Dermis microvascular lymphatic vessel endothelial cell (primary cell): ENCODE data around the gene CLCNKA. TPM values are rescaled to one million over a fixed set of nuclear protein-coding genes. Genes with fewer than 3 reads are reported as not detected.
"Not testable (repeated sequence)": the region's sequence is repeated elsewhere in the genome, so short reads cannot be mapped to it uniquely, and the experiment has no call there.

Experiments
- DNase-seq, 2 donors: peaks; one replicate each; pipeline versions ENCODE4 v3.0.0 to v3.0.0-alpha.2; 2010; ENCODE audit warnings: low read depth in 2 of 2
- total RNA-seq: library from RNA; depleted of rRNA; stranded (reverse); fragments of >200 nt; gene quantifications from 2 replicates; pipeline ENCODE4 v1.2.1, GENCODE V29; 2014

The CLCNKA gene
- total RNA-seq, 1 donor from 2014 or later = not detected

DNA sequence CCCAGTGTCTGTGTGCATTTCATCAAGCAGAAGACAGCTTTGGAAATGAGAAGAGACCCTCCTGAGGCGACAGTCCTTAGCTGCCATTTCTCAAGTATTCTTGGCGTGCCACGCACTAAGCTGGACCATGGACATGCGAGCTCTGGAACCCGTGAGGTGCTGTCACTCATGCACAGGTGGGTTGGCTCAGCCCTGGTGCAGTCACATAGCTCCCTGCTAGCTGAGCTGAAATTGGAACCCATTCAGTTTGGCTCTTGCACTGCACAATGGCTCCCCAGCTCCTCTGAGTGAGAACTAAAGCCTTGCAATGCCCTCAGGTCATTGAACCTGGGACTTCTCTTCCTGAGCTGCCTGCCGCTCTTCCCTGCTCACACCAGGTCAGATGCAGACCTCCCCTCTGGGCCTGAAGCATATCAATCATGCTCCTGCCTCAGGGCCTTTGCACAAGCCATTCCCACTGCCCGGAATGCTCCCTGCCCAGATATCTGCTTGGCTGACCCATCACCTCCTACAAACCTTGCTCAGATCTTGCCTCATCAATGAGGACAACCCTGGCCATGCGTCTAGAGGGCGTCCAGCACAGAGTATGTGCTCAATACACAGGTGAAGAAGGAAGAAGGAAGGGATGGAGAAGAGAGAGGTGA is 24.1 kb upstream of the CLCNKA start:
- no peak for DNase-seq

DNA sequence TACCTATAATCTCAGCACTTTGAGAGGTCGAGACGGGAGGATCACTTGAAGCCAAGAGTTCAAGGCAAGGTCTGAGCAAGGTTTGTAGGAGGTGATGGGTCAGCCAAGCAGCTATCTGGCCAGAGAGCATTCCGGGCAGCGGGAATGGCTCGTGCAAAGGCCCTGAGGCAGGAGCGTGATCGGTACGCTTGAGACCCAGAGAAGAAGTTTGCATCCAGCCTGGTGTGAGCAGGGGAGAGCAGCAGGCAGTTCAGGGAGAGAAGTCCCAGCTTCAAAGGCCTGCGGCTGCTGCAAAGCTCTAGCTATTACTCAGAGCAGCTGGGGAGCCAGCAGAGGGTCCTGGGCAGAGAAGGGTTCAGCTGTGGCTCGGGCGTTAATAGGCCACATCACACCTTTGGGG is 22.9 kb upstream of the CLCNKA start:
- no peak for DNase-seq

GRCh38 chr1:16001274-16001673 is 20.6 kb upstream of the CLCNKA start:
- DNase-seq = not testable (repeated sequence)

DNA sequence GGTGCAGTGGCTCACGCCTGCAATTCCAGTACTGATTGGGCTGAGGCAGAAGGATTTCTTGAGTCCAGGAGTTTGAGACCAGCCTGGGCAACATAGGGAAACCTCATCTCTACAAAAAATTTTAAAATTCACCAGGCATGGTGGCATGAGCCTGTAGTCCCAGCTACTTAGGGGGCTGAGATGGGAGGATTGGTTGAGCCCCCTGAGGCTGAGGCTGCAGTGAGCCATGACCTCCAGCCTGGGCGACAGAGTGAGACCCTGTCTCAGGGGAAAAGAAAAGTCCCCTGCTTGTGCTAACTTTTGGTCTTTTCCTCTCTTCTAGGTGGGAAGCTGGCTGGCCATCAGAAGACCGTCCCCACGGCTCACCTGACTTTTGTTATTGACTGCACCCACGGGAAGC is 16.2 kb upstream of the CLCNKA start:
- no peak for DNase-seq

GRCh38 chr1:16006010-16006409 is 15.8 kb upstream of the CLCNKA start:
- no peak for DNase-seq

GRCh38 chr1:16006552-16007485 is 15.0 kb upstream of the CLCNKA start:
- peak in 1 of 2 donors; percentile 13 for DNase-seq

DNA sequence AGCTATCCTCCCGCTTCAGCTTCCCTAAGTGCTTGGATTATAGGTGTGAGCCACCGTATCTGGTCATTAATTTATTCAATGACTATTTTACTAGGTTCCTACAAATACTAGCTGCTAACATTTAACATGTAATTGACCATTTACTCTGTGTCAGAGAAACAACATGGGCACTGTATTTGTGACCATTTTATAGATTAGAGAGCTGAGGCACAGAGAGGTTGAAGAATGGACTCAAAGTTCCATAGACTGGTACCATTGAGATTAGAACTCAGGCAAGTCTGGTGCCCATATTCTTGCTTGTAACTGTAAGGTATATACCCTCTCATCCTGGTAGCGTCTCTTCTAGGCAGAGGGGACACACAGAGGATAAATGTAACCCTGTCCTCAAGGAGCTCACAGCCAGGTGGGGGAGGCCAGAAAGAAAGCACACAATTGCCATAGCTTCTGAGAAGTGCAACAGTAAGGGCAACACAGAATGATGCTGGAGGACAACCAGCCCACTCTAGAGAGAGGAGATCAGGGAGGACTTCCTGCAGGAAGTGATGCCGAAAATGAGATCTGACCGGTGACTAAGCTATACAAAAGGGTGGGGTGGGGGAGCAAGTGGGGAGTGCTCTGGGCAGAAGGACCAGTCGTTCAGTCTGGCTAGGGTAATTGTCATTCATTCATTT is 14.0 kb upstream of the CLCNKA start:
- DNase-seq = no peak

GRCh38 chr1:16009030-16009460 is 12.8 kb upstream of the CLCNKA start:
- peak; percentile 51 to 73 for DNase-seq

DNA sequence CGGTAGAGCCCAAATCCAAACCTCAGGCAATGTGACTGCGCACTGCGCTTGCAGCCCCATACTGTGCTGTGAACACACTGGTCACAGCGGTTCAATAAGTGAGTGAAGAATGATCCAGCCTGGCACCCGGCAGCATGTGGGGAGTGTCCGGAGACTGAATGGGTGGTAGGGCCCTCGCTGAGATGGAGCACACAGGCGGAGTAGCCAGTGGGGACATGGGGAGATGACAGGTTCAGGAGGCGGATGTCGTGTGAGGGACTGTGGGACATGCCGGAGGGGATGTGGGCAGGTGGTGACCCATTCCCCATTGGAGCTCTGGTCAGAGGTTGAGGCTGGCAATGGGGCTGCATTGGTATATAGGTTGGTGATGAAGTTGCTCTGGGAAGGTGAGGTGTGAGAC is 12.2 kb upstream of the CLCNKA start:
- no peak for DNase-seq

- DNase-seq = no peak
Measured at GRCh38 chr1:16010837-16011236, 11.0 kb upstream of the CLCNKA start.

DNA sequence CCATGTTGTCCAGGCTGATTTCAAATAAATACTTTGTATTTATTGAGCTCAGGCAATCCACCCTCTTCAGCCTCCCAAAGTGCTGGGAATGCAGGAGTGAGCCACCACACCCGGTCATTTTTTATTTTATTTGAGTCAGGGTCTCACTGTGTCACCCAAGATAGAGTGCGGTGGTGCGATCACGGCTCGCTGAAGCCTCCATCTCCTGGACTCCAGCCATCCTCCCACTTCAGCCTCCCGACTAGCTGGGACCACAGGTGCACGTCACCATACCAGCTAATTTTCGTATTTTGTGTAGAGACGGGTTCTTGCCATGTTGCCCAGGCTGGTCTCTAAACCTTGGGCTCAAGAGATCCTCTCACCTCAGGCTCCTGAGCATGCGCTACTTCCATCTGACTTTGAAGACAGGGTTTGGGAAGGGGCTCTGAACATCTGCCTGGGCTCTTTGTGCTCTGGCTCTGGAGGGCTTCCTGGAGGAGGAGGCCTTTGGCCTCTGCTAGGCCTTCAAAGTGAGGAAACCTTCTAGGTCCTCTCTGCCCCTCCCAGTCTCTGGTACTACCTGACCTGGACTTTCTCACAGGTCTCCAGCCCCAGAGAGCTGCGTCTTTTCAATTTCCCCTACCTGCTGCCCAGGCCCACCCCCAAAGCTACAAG is 9.8 kb upstream of the CLCNKA start:
- no peak for DNase-seq

GRCh38 chr1:16012590-16013219 is 9.1 kb upstream of the CLCNKA start:
- peak; percentile 17 to 63 for DNase-seq

DNA sequence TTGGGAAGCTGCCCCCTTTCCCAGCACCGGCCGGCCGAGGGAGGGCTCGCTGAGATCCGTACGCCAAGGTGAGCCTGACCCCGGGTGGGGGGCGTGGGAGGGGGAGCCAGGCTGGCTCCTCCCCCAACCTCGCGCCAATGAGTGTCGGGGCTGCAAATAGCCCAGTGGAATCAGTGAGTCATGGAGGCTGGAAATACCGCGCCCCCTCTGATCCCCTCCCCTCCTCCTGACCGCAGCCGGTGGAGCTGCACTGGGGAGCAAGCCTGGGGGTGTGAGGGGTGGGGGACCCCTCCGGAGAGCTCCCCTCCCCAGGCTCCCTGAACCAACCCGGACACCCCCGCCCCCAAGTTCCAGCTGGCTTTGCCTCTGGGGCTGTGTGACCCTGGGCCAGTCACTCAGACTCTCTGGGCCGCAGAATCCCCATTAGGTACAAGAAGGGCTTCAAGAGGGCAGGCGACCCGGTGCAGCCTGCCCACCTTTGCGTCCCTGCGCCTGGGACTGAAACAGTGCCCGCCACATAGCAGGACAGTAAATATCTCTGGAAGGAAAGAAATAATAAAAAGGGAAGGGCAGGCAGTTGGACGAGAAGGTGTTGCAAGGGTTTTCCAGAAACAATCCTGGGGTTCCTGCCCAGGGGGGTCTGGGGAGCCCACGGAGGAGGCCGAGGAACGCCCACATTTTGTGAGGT is 8.5 kb upstream of the CLCNKA start:
- peak; percentile 58 to 81 for DNase-seq

- DNase-seq = no peak
Measured at GRCh38 chr1:16013908-16014258, 8.0 kb upstream of the CLCNKA start.

GRCh38 chr1:16014509-16015482 is 7.0 kb upstream of the CLCNKA start:
- DNase-seq = no peak

DNA sequence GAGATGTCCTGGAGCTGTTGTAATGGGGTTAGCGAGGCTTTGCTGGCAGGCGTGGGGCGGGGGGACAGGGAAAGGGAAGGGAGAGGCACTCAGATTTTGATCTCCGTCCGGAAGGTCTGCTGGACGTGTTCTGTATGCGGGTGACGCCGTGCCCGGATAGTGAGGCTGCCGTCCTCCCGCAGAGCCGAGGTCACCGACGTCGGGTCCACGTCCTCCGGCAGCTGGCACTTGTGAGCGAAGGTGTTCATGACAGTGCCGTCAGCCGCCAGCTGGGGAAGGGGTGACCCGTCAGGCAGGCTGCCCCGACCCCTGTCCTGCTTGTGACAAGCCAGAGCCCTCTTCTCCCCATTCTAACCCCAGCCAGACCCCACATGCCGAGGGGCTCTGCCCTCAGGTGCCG is 6.3 kb upstream of the CLCNKA start:
- no peak for DNase-seq

DNA sequence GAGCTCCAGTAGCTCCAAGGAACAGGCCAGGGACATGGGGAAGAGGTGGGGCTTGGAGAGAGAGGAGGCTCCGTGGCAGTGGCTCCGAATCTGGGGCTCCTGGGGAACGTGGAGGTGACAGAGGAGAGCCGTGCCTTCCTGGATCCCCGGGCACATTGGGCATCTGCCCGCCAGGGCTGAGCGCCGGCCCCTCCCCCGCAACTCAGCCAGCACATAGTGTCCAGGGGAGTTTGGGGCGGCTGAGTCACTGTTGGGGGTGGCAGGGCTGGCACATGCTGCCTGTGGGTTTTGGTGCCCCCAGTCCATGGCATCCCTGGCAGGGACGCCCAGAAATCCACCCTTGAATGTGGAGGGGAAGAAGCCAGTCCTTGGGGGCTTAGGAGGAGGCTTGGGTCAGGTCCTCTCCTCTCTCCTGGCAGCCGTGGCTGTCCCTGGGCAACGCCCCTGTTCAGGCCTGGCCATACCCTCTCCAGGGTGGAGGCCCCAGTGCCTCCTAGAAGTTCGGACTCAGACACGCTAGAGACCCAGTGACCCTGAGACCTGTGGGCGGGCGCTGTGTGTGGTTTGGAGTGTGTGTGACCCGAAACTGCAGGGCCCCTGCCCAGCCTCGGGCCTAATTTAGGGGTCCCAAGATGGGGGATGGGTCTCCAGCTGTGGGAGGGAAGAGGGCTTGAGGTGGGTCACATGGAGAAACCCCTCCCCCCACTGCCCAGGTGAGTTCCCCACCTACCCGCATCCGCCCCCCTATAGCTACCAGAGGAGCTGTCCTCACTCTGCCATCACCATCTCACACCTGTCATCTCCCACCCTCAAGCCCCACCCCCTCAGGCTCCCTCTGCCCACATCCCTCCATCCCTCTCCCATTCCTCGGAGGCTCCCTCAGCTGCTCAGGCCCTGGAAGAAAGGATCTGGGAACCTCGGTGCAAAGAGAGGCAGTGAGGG is 5.6 kb upstream of the CLCNKA start:
- DNase-seq = no peak

- DNase-seq = no peak
Measured at GRCh38 chr1:16017076-16017460, 4.8 kb upstream of the CLCNKA start.
